GM18519 (cell line): Measurements from ENCODE around the gene SMCR8.
A peak's percentile ranks its signal among the peaks of the same experiment; 100 is the strongest.
"Not testable (repeated sequence)": the region's sequence is repeated elsewhere in the genome, so short reads cannot be mapped to it uniquely, and the experiment has no call there.

Experiments used
- ATAC-seq: cut with Tn5 transposase; IDR thresholded peaks from one replicate; pipeline ENCODE4 v1.9.1; 2021; ENCODE audit warnings: mild to moderate bottlenecking, moderate library complexity; ENCODE audit not compliant: unreplicated experiment, low FRiP score

The SMCR8 gene

GRCh38 chr17:18314731-18315561, at the start of gene SMCR8, which contains the start of gene TOP3A:
Gene SMCR8, plus strand, starts transcription at chr17:18315293. Its CDS starts 497 bp downstream, at chr17:18315790.
Gene TOP3A, minus strand, starts transcription at chr17:18314994. Its CDS starts 216 bp downstream, at chr17:18314778.
- peak; percentile 55 for ATAC-seq

GRCh38 chr17:18267366-18267765, 47.7 kb upstream of the SMCR8 start:
- no peak for ATAC-seq

- ATAC-seq = no peak
These were observed 47.0 kb upstream of the SMCR8 start for GRCh38 chr17:18267927-18268711.

GRCh38 chr17:18270046-18270931, 44.8 kb upstream of the SMCR8 start:
- ATAC-seq = no peak

GRCh38 chr17:18277076-18277475, 38.0 kb upstream of the SMCR8 start:
- ATAC-seq = no peak

GRCh38 chr17:18278867-18279266, 36.2 kb upstream of the SMCR8 start:
- no peak for ATAC-seq

- ATAC-seq = no peak
These were observed 34.8 kb upstream of the SMCR8 start for GRCh38 chr17:18280249-18280648.

- ATAC-seq = no peak
These were observed 34.2 kb upstream of the SMCR8 start for GRCh38 chr17:18280766-18281371.

GRCh38 chr17:18281788-18282187, 33.3 kb upstream of the SMCR8 start:
- ATAC-seq = no peak

- ATAC-seq = no peak
These were observed 29.8 kb upstream of the SMCR8 start for GRCh38 chr17:18285296-18285695.

- ATAC-seq = no peak
These were observed 23.2 kb upstream of the SMCR8 start for GRCh38 chr17:18291718-18292540.

GRCh38 chr17:18298061-18298460, 17.0 kb upstream of the SMCR8 start:
- not testable (repeated sequence) for ATAC-seq

GRCh38 chr17:18300725-18301480, 14.2 kb upstream of the SMCR8 start:
- ATAC-seq = no peak

GRCh38 chr17:18303206-18303605, 11.9 kb upstream of the SMCR8 start:
- ATAC-seq = not testable (repeated sequence)

- ATAC-seq = no peak
These were observed 5.9 kb upstream of the SMCR8 start for GRCh38 chr17:18309202-18309601.

GRCh38 chr17:18314059-18314730, 898 bp upstream of the SMCR8 start:
- ATAC-seq = peak; percentile 11

GRCh38 chr17:18315562-18315922, 449 bp downstream of the SMCR8 start:
- ATAC-seq = peak; percentile 2

- ATAC-seq = no peak
These were observed 868 bp downstream of the SMCR8 start for GRCh38 chr17:18315961-18316360.
